Fibroblast of peridontal ligament (primary cell): Measurements from ENCODE around the gene PHF5A.
"Not testable (repeated sequence)": the region's sequence is repeated elsewhere in the genome, so short reads cannot be mapped to it uniquely, and the experiment has no call there.

Experiments
- DNase-seq: peaks from one replicate; pipeline ENCODE4 v3.0.0-alpha.2; 2010; ENCODE audit errors: extremely low read depth

PHF5A gene

GRCh38 chr22:41488076-41488475 lies 19.6 kb upstream of the PHF5A start:
- no peak for DNase-seq

GRCh38 chr22:41487037-41487935 lies 18.8 kb upstream of the PHF5A start:
- DNase-seq, result peak; percentile 33

GRCh38 chr22:41485033-41485432 lies 16.5 kb upstream of the PHF5A start:
- DNase-seq, result no peak

- peak; percentile 89 for DNase-seq
Measured at GRCh38 chr22:41482319-41482935, 13.9 kb upstream of the PHF5A start.

GRCh38 chr22:41481925-41482318 lies 13.4 kb upstream of the PHF5A start:
- DNase-seq, result no peak

- DNase-seq, result peak; percentile 31
Measured at GRCh38 chr22:41481131-41481830, 12.8 kb upstream of the PHF5A start.

- peak; percentile 92 for DNase-seq
Measured at GRCh38 chr22:41480397-41480735, 11.9 kb upstream of the PHF5A start.

GRCh38 chr22:41479671-41480396 lies 11.3 kb upstream of the PHF5A start:
- DNase-seq, result peak; percentile 79

DNA sequence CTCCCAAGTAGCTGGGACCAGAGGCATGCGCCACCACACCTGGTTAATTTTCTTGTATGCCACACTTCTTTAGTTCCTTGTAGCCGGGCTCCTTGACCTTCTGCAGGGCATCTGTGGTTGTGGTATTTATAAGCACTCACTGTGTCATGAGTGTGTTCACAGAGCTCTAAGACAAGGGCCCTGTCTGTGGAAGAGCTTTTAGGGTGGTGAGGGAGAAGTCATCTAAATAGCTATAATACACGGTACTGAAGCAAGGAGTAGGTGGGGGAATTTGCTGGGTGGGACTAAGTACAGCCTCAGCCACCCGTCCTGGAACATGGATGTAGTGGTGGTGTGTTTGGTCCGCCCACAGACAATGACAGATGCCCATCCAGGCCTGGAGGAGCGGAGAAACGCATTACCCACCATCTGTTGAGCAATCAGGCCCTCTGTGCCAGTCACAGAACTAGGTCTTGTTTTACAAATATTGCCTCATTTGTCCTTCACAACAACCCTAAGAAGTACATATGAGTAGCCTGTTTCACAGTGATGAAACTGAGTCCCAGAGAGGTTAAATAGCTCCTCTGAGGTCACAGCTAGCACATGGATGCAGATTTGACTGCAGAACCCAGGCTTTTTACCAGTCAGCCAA lies 10.5 kb upstream of the PHF5A start:
- peak; percentile 67 for DNase-seq

DNA sequence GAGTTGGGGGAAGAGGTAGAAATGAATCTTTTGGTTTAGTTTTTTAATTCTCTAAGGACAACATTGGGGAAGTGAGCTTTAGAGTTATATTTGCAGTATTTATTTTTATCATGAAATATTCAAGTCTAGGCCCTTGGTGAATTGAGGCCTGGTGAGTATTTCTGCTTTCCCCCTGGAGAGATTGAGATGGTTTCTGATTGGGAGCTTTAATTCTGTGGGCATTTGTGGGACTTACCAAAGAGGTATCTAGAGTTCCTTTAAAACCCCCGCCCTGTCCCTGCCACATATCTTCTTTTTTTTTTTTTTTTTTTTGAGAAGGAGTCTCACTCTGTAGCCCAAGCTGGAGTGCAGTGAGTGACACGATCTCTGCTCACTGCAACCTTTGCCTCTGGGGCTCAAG lies 10.0 kb upstream of the PHF5A start:
- no peak for DNase-seq

GRCh38 chr22:41474872-41475451 lies 6.5 kb upstream of the PHF5A start:
- DNase-seq, result no peak

- DNase-seq, result no peak
Measured at GRCh38 chr22:41471568-41471967, 3.1 kb upstream of the PHF5A start.

- DNase-seq, result no peak
Measured at GRCh38 chr22:41470886-41471285, 2.4 kb upstream of the PHF5A start.

- DNase-seq, result no peak
Measured at GRCh38 chr22:41469218-41469851, 843 bp upstream of the PHF5A start.

GRCh38 chr22:41461901-41462300 lies 6.6 kb downstream of the PHF5A start:
- DNase-seq, result no peak

GRCh38 chr22:41460071-41460470 lies 8.4 kb downstream of the PHF5A start:
- DNase-seq, result not testable (repeated sequence)

- DNase-seq, result no peak
Measured at GRCh38 chr22:41459431-41459830, 9.1 kb downstream of the PHF5A start.

GRCh38 chr22:41458161-41458728 lies 10.2 kb downstream of the PHF5A start:
- DNase-seq, result no peak

DNA sequence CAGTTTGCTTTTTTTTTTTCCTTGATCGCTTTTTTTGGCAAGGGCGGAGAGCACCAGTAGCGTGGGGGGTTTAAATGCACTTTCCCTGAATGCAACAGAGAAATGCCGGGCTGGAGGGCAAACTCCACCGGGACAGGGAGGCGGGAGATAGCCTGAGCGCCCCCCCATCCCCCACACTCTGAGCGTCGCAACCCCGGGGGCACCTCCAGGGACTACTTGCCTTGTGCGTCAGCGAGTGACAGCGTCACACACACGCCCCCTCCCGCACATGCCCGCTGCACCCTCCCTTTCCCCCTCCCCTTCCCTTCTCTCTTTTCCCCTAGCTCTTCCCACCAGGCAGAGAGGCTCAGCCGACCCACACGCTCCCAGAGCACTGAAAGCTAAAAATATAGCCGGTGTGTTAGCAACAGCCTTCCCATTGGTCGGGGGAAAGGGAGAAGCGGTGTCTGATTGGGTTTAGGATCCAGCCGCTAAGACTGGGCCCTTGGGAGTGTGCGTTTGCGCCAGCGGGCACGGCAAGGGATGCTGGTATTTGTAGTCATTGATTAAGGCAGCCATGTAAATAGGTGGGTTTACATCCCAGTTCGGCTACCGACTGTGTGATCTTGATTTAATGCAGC lies 20.2 kb downstream of the PHF5A start:
- peak; percentile 99 for DNase-seq
